HG03175 (cell line): ENCODE data around the gene PXT1.

Experiments
- ATAC-seq: cut with Tn5 transposase; IDR thresholded peaks from one replicate; pipeline ENCODE4 v1.9.1; 2021; ENCODE audit warnings: mild to moderate bottlenecking, moderate library complexity; ENCODE audit not compliant: unreplicated experiment

The PXT1 gene

DNA sequence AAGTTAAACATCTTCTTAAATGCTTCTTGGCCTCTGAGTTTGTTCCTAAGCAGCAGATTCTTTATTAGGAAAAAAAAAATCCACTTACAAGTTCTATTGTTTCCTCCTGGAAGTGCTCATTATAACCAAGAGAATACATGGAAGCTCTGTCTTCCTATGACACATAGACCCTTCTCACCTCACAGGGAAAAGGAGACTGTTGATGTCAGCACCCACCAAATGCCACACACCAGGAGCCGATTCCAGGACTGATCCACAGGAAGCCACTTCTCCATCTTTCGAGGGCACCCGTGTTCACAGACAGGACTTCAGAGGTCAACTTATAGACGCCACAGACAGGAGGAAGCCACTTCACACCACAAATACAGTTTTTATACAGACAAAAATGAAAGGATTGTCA is 92.6 kb downstream of the PXT1 start:
- ATAC-seq, result no peak

DNA sequence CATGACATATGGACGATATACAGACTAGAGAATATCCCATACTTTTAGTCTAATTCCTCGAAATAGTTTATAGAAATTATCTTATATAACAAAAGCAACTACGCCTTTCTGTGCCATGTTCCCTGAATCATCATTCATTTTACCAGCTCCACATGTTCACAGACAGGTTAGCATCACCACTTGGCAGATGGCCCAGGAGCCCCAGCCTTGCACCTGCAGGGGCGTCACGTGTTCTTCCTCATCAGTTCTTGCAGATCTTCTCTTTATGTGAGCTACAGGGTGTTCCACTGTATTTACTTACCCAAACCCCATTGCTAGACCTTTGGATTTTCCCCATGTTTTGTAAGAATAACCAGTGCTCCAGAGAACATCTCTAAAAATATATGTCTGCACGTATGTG is 93.4 kb downstream of the PXT1 start:
- no peak for ATAC-seq

DNA sequence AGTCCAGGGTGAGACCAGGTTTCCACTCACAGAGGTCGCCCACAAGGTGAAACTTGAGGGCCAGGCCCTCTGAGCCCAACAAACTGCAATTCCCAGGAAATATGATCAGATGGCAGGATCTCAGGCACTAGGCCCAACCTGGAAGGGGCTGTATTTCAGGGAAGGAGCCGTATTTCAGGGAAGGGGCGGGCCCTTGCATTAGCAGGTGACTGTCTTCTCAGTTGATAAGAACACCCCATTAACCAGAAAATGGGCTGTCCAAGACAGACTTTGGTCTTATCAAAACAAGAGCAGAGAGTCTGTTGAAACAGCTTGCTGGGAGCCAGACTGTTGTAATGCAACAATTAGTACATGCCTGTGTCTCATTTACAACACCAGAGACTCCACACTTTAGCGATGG is 95.0 kb downstream of the PXT1 start:
- no peak for ATAC-seq

DNA sequence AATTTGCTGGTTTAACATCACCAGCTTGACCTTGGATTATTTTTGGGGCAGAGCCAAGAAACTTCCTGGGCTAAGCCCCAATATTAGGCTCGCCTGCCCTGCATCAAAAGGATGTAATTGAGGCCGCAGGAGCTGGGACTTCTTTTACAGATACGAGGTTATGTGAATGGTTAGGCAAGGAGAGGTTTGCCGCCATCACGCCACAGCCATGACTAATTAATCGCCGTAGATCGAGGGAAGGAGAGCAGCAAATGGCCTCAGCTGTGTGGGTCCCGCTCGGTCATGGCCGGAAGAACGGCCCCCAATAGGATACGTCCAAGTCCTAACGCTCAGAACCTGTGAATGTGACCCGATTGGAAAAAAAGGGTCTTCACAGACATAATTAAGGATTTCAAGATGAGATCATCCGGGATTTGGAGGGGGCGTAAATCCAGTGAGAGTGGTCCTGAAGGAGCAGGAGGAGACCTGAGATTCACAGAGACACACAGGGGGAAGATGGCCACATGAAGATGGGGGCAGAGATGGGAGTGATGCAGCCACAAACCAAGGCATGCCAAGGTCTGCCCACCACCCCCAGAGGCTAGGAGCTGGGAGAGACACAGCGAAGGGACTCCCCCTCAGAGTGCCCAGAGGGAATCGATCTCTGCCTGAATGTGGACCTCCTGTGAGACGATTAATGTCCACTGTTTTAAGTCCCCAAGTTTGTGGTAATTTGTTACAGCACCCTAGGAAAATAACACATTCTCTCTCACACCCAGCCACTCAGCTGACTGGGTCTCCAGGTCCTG is 96.0 kb downstream of the PXT1 start:
- no peak for ATAC-seq

DNA sequence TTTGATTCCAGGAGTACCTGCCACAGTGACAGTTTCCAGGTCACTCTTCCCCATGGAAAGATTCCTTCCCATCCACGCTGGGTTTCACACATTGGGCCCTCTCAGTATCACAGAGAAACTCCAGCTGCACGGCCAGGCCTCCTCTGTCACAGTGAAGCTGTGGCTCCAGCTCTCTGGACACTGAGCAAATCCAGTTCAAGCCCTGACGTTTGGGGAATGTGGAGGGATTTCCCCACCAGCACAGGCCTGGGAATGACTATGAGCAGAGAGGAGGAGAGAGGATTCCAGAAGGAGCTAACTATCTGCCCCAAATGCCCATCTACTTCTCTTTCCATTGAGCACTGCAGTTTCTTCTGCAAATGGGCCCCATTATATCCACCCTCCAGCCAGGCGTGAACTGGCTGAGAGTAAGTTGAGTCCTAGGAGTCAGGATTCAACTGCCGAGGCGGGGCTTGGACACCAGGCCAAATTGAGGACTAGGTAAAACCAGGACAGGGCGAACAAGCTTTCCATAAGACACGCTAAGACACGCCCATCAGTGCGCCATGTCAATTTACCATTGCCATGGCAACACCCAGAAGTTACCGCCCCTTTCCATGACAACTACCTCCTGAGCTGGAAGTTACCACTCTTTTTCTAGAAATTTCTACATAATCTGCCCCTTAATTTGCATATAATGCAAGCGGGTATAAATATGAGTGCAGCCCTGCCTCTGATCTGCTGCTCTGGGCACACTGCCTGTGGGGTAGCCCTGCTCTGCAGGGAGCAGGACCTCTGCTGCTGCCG is 96.8 kb downstream of the PXT1 start:
- no peak for ATAC-seq

DNA sequence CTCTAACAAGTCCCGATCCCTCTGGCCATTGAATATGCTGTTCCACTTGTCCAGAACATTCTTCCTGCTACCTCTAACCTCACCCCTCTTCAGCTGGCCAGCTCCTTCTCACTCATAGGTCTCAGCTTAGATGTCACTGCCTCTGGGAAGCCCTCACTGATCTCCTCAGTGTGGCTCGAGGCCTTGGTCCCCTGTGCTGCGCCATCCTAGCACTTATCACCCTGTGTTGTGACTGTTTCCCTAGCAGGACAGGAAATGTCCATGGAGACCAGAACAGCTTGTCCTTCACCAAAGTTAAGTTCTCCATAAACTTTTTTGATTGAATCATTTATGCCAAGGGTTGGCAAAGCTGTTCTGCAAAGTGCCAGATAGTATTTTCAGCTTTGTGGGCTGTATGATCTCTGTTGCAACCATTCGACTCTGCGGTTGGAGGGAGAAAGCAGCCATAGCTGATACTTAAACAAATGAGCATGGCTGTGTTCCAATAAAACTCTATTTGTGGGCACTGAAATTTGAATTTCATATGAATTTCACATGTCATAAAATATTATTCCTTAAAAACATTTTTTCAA is 99.5 kb downstream of the PXT1 start:
- no peak for ATAC-seq

DNA sequence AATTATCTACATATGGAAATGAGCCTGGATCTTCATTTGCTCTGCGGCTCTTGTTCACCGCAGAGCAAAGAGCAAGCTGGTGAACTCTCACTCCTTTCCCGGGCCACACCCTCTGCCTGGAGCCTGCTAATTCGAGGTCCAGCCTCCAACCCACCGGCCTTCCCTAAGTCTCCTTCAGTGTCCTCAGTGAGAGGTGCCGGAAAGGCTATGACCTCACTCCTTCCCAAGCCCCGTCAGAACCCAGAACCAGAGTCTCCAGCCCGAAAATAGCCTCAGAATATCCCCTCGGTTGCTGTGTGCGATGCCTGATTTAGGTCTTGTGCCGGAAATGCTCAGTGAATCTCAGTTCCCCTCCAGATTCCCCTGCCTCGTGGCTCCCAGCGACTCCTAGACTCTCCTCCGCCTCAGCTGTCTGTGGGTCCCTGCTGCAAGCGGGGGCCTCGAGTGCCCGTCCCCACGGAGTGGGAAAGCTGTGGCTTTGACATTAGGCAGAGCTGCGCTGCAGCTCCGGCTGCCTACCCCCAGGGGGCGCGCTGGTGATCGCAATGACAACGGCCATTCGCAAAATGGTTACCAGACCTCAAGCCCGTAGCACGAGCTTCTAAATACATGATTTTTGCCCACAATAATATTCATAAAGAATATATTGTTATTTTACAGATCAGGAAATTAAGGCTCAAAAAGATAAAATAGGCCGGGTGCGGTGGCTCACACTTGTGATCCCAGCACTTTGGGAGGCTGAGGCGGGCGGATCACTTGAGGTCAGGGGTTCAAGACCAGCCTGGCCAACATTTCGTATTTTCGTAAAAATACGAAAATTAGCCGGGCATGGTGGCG is 101.8 kb downstream of the PXT1 start:
- no peak for ATAC-seq
